ENCODE data around the gene COL13A1.

DNA sequence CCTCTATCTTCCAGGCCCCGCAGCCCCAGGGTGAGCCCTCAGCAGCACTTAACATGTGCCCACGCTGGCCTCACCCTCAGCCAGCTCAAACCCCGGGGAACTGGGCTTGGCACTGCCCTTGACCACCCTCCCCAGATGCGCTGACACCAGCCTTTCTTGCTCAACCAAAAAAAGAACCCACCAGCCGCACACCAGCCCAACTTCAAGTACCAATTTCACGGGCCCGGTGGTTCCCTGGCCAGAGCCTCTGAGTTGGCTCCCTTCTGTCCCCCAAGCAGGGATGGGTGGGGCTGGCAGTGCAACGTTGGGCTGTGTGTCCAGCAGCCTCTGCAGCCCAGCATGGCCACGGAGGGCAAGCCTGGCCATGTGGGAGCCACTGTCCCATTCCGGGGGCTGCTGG is 96.3 kb downstream of the COL13A1 start:
- TF ChIP-seq SNAI2 (CRISPR knock-in tag; IDR thresholded peaks at IDR 0.05) = no peak
- no peak for TF ChIP-seq BACH2 (CRISPR knock-in tag; IDR thresholded peaks at IDR 0.05; ENCODE audit: borderline replicate concordance)
- TF ChIP-seq ZFP3 (CRISPR knock-in tag; IDR thresholded peaks at IDR 0.05) = no peak
- TF ChIP-seq, protein P1, sequence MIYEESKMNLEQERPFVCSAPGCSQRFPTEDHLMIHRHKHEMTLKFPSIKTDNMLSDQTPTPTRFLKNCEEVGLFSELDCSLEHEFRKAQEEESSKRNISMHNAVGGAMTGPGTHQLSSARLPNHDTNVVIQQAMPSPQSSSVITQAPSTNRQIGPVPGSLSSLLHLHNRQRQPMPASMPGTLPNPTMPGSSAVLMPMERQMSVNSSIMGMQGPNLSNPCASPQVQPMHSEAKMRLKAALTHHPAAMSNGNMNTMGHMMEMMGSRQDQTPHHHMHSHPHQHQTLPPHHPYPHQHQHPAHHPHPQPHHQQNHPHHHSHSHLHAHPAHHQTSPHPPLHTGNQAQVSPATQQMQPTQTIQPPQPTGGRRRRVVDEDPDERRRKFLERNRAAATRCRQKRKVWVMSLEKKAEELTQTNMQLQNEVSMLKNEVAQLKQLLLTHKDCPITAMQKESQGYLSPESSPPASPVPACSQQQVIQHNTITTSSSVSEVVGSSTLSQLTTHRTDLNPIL (CRISPR knock-in tag; IDR thresholded peaks at IDR 0.05; ENCODE audit: low read depth) = no peak
- TF ChIP-seq RARB (CRISPR knock-in tag; IDR thresholded peaks at IDR 0.05) = no peak
- TF ChIP-seq, protein P2, sequence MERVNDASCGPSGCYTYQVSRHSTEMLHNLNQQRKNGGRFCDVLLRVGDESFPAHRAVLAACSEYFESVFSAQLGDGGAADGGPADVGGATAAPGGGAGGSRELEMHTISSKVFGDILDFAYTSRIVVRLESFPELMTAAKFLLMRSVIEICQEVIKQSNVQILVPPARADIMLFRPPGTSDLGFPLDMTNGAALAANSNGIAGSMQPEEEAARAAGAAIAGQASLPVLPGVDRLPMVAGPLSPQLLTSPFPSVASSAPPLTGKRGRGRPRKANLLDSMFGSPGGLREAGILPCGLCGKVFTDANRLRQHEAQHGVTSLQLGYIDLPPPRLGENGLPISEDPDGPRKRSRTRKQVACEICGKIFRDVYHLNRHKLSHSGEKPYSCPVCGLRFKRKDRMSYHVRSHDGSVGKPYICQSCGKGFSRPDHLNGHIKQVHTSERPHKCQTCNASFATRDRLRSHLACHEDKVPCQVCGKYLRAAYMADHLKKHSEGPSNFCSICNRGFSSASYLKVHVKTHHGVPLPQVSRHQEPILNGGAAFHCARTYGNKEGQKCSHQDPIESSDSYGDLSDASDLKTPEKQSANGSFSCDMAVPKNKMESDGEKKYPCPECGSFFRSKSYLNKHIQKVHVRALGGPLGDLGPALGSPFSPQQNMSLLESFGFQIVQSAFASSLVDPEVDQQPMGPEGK (CRISPR knock-in tag; IDR thresholded peaks at IDR 0.05; ENCODE audit: borderline replicate concordance) = no peak

All from SK-N-SH treated with all-trans-retinoic acid at 6 μM for 48 hours (cell line).